Loucy (cell line): ENCODE data around the gene SNAPC2.

Experiments used
- EZH2phosphoT487 ChIP-seq: fragments of 200-600 bp; IDR thresholded peaks from 2 replicates; pipeline ENCODE4 v1.6.1; 2018; ENCODE audit warnings: antibody characterized with exemption, mild to moderate bottlenecking, moderate library complexity, borderline replicate concordance
- TF ChIP-seq, protein P1 (sequence below): fragments of 200-600 bp; sonication (generic); conservative IDR thresholded peaks from 2 replicates; pipeline ENCODE4 v1.5.1; 2014; ENCODE audit warnings: mild to moderate bottlenecking, antibody characterized with exemption, low read length

DNA sequence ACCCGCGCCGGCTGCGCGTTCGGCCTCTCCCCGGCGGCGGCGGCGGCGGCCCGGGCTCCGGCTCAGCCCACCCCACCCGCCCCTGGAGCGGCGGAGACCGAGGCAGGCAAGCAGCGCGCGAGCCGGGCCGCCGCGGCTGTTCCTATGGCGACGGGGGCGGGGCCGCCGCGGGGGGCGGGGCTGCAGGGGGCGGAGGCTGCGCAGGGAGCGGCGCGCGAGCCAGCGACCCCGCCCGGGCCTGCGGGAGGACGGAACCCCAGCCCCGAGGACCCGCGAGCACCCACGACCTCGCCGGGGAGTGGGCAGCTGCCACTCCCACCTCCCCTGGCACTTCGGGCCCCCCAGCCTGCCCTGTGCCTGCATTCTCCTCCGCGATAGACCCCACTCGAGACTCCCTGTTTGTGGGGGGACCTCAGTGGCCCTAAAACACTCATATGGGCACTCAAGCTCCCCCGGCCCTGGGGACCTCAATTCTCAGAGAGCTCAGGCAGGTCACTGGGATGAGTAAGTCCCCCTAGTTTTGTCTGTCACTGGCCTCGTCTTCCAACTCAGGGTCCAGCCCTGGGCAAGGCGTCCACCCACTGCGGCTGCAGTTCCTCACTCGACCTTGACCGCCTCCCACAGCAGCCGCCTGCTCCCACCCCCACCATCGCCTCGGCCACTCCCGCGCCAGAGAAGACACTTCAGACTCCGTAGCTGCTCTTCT, 6.0 kb downstream of the SNAPC2 start, which contains the start of gene CTXN1:
- TF ChIP-seq, protein P1, sequence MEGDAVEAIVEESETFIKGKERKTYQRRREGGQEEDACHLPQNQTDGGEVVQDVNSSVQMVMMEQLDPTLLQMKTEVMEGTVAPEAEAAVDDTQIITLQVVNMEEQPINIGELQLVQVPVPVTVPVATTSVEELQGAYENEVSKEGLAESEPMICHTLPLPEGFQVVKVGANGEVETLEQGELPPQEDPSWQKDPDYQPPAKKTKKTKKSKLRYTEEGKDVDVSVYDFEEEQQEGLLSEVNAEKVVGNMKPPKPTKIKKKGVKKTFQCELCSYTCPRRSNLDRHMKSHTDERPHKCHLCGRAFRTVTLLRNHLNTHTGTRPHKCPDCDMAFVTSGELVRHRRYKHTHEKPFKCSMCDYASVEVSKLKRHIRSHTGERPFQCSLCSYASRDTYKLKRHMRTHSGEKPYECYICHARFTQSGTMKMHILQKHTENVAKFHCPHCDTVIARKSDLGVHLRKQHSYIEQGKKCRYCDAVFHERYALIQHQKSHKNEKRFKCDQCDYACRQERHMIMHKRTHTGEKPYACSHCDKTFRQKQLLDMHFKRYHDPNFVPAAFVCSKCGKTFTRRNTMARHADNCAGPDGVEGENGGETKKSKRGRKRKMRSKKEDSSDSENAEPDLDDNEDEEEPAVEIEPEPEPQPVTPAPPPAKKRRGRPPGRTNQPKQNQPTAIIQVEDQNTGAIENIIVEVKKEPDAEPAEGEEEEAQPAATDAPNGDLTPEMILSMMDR, result no peak
- TF ChIP-seq EZH2phosphoT487, result no peak
